Stimulated activated naive B cell treated with anti-CD40 and anti-IgM and Interleukin-4, amounts not matched to agents 10 μg/mL and 1 μg/mL and 100 μg/mL, for 72 hours (primary cell): ENCODE data around the gene ZNF648.

Experiments used
- ATAC-seq, 2 donors: fragments of 150-1000 bp; cut with Tn5 transposase; replicated peaks; 2 replicates each; pipeline ENCODE4 v1.10.0; 2021; ENCODE audit warnings: moderate library complexity in 1 of 2
- DNase-seq: peaks from one replicate; pipeline ENCODE4 v3.0.0; 2021
- H3K27ac Mint-ChIP-seq: one replicate; pipeline ENCODE4 v1.8.0; 2022; ENCODE audit warnings: mild to moderate bottlenecking, mixed read lengths
- H3K27me3 Mint-ChIP-seq, 2 donors: one replicate each; pipeline ENCODE4 v1.8.0; 2022; ENCODE audit warnings: mixed read lengths in 2 of 2
- H3K36me3 Mint-ChIP-seq, 2 donors: one replicate each; pipeline ENCODE4 v1.8.0; 2022; ENCODE audit warnings: mixed read lengths in 2 of 2, mild to moderate bottlenecking in 1 of 2
- H3K4me1 Mint-ChIP-seq, 2 donors: one replicate each; pipeline ENCODE4 v1.8.0; 2022; ENCODE audit warnings: mixed read lengths in 2 of 2, mild to moderate bottlenecking in 1 of 2
- H3K4me3 Mint-ChIP-seq, 2 donors: one replicate each; pipeline ENCODE4 v1.8.0; 2022; ENCODE audit warnings: mild to moderate bottlenecking in 2 of 2, mixed read lengths in 2 of 2, moderate library complexity in 1 of 2
- H3K9me3 Mint-ChIP-seq, 2 donors: one replicate each; pipeline ENCODE4 v1.8.0; 2022; ENCODE audit warnings: mixed read lengths in 2 of 2, mild to moderate bottlenecking in 1 of 2

Gene ZNF648

DNA sequence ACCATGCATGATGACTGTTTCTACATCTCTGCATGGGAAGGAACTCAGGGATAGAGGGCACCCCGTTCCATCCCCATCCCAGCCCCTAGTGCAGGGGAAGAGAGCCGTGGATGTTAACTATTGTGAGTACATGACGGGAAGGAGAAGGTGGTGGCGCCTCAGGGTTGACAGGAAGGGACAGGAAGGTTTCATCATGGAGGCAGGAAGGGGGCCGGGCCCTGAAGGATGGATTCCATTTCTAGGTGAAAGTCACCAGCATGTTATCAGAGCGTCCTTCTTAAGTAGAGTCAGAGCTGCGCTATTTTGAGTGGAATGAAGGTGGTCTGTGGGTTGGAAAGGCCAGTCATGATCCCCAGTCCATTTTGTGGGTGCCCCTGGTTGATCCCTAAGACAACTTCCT, 25.1 kb upstream of the ZNF648 start:
- Mint-ChIP-seq H3K27ac (no peak overlapping the region), H3K27me3 (no peaks in the 10 kb centered on the region), H3K4me3 (no peak overlapping the region), H3K36me3 (no peaks in the 10 kb centered on the region), H3K9me3 (no peaks in the 10 kb centered on the region), H3K4me1 (peaks cover 2 to 8% of the 10 kb centered on the region in 2 donors)
- ATAC-seq (no peak), DNase-seq (no peak)

DNA sequence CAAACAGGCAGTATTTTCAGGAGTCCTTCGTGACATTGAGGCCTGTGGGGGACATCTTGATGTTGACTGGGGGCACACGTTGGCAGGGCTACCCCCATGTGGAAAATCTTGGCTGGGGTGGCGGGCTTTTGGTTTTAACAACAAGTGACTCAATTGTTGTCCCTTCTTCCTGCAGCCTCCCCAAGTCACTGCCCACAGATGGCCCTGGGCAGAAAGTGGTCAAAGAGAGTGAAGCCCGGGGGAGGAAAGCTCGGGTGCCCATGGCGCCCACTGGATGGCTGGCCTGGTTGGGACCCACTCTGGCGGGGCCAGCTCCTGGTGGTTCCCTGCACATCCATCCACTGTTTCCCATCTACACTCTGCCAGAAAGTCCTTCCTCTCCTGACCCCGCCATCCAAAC, 24.6 kb upstream of the ZNF648 start:
- Mint-ChIP-seq H3K27ac (no peak overlapping the region), H3K9me3 (no peaks in the 10 kb centered on the region), H3K4me1 (peaks cover 2 to 8% of the 10 kb centered on the region in 2 donors), H3K4me3 (no peak overlapping the region), H3K36me3 (no peaks in the 10 kb centered on the region), H3K27me3 (no peaks in the 10 kb centered on the region)
- no peak for DNase-seq
- ATAC-seq, result no peak

DNA sequence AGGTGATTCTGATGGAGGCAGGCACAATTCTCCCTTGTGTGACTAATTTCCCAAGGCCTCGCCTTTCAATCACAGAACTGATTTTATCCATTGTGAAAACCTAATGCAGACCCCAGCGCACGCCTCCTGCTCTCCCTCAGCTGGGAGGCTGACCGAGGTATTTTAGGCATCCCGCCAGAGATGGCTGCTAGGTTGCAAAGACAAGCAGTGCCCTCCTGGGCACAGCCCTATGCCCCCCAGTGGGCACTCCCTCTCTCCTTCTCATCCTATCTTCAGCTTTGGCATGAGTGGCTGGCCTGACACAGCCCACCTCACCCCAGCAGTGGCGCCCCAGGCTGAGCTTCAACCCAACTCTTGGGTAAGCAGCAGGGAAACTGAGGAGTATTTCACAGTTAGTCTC, 24.2 kb upstream of the ZNF648 start:
- ATAC-seq, result no peak
- Mint-ChIP-seq H3K36me3 (no peaks in the 10 kb centered on the region), H3K4me1 (peaks cover 2 to 8% of the 10 kb centered on the region in 2 donors), H3K27ac (no peak overlapping the region), H3K4me3 (no peak overlapping the region), H3K27me3 (no peaks in the 10 kb centered on the region), H3K9me3 (no peaks in the 10 kb centered on the region)
- DNase-seq, result no peak

DNA sequence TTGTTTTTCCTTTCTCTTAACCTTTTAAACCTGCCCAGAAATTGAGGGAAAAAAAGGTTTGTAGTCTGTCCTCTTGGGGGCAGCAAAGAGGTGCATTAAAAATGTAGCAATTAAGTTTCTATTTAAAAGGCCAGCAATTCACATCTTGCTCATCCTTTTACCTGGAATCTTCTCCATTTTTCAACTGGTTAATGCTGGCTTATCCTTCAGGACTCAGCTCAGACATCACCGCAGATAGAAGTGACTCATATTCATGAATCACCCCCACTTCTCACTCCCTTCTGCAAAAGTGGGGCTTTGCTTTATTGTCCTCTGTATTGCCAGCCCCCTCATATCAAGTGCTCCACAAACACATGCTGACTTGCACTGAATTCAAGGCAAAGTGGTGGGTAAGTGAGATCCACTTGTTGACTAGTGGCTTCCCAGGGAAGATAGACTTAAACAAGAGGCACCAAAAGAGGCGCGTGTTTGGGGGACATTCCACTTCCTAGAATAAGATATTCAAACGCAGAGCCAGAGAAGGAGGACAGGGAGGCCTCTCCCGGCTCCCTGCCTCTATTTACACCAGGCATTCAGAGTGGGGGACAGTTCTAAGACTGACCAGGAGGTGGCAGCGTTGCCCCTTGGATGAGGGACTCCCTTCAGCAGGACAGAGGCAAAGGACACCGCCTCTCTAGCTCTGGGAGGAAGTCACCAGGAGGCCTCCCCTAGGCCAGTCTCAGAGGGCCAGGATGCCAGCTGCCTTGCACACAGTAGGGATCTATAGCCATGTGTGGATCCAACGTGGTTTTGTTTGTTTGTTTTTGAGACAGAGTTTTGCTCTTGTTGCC, 23.2 kb upstream of the ZNF648 start:
- Mint-ChIP-seq H3K27ac (no peak overlapping the region), H3K9me3 (no peaks in the 10 kb centered on the region), H3K36me3 (no peaks in the 10 kb centered on the region), H3K4me3 (no peak overlapping the region), H3K4me1 (peaks cover 2 to 8% of the 10 kb centered on the region in 2 donors), H3K27me3 (no peaks in the 10 kb centered on the region)
- peak; percentile 57 for DNase-seq
- peak; percentile 90 to 91 for ATAC-seq

DNA sequence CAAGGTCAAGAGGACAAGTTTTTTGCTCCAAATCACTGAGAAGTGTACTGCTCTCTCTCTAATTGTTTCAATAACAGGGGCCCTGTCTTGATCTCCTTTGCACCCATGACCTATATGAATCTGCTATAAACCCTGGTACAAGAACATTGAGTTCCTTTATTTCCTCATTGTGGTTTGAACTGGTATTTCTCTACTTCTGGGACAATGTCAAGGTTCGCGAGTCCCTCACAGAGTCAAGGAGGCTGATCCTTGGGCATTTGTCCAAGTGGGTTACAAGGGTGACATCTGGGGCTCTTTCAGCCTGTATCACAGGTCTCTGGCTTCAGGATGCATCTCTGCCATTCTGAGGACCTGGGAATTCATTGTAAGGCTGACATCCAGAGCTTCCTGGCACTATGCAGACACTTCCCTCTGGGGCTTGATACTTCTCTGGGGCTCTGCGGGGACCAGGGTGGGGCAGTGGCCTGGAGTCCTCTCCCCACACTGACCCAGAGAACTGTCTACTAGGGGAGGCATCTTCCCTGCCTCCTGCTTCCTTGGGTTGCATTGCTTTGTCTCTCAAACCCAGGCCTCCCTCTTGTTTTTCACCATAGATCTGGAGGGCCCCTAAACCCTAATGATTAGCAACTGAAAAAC, 22.5 kb upstream of the ZNF648 start:
- no peak overlapping the region for H3K4me3 Mint-ChIP-seq
- peaks cover 2 to 8% of the 10 kb centered on the region in 2 donors for H3K4me1 Mint-ChIP-seq

DNA sequence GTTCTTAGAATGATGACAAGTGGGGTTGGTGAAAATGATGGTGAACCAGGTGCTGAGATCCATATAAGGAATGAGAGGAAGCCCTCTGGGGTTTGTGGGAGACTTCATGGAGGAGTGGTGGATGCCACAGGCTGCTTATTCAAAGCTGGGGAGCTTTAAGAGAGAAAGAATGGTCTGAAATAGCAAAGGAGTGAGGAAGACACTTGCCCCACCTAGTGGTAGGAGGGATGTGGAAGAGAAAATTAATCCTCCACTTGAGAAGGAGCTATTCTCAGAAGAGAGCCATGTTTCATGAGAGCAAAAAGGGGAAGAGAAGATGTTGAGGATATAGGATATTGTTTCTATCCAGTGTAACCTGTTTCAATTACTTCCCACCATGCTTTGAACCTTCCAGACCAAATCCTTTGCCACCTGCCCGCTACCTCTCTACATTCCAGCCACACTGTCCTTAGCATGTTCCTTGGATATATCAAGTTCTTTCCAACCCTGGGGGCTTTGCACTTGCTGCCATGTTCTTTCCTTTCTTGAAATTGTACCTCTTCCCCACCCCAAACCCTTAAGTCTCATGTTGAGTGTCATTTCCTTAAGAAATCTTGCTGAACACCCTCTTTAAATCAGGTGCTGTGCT, 19.6 kb upstream of the ZNF648 start:
- Mint-ChIP-seq H3K27me3 (no peaks in the 10 kb centered on the region), H3K4me1 (peaks cover 2 to 8% of the 10 kb centered on the region in 2 donors), H3K36me3 (no peaks in the 10 kb centered on the region), H3K27ac (no peak overlapping the region), H3K4me3 (no peak overlapping the region), H3K9me3 (no peaks in the 10 kb centered on the region)
- peak; percentile 37 to 47 for ATAC-seq
- DNase-seq, result no peak

More for the DNA sequence above, 22.5 kb upstream of the ZNF648 start:
- Mint-ChIP-seq H3K36me3 (no peaks in the 10 kb centered on the region), H3K27ac (no peak overlapping the region), H3K9me3 (no peaks in the 10 kb centered on the region), H3K27me3 (no peaks in the 10 kb centered on the region)
- DNase-seq, result no peak
- no peak for ATAC-seq

DNA sequence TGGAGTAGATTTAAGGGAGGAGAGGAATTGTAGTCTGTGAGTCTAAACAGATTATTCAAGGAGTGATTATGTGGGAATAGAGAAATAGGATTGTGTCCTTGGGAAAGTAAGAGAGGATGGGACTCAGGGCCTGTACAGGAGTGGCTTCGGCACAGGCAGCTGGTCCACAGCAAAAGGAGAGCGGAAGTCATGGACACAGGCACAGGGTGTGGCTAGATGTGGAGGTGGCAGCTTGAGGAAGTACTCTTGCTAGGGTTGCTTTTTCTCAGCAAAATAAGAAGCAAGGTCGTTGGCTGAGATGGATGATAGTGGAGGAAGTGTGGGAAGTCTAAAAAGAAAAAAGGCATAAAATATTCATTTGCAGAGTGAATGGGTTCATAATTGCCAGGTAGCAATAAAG, 18.5 kb upstream of the ZNF648 start:
- H3K27ac Mint-ChIP-seq, result no peak overlapping the region
- no peak for DNase-seq
- H3K27me3 Mint-ChIP-seq, result no peaks in the 10 kb centered on the region
- H3K9me3 Mint-ChIP-seq, result no peaks in the 10 kb centered on the region
- H3K4me3 Mint-ChIP-seq, result no peak overlapping the region
- no peaks in the 10 kb centered on the region for H3K36me3 Mint-ChIP-seq
- H3K4me1 Mint-ChIP-seq, result peaks cover 2 to 6% of the 10 kb centered on the region in 2 donors
- ATAC-seq, result no peak

DNA sequence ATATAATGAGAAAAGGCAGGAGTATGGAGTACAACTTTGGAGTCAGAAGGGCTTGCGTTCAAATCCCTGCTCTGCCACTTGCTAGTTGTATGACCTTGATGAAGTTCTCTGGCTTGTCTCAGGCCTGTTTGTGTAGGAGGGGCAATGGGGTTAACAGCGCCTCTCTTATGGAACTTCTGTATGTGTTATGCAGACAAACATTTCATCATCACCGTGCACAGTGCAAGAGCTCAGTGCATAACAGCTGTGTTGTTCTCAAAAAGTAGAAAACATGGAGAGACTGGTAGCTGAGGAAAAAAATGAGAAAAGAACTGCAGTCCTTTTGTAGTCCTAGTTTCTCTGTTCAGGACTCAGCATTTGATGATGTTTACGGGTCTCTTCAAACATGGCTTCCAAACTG, 10.4 kb upstream of the ZNF648 start:
- Mint-ChIP-seq H3K9me3 (no peaks in the 10 kb centered on the region), H3K27ac (no peak overlapping the region), H3K4me1 (no peaks in the 10 kb centered on the region), H3K4me3 (no peak overlapping the region), H3K27me3 (peaks cover 15 to 20% of the 10 kb centered on the region in 2 donors), H3K36me3 (peaks cover 0 to 1% of the 10 kb centered on the region in 2 donors)
- DNase-seq (no peak), ATAC-seq (no peak)

DNA sequence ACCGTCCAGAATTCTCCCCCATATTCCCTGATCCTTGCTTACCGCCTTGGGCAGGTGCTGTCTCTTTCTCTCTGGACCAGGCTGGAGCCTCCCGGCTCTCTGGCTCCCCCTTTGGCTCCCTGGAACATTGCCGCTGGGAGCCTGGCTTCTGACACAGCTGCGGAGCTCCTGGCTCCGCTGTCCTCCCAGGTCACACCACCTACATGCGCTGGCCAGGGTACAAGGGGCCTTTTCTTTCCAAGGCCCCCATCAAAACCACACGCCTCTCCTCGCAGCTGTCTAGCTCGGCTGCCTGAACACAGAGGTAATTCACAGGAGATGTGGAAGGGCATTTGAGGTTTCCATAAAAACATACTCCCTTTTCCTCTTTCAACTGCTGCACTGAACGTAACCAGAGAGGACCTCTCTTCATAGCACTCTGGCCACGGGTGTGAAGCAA, 7.5 kb upstream of the ZNF648 start:
- no peak overlapping the region for H3K4me3 Mint-ChIP-seq

DNA sequence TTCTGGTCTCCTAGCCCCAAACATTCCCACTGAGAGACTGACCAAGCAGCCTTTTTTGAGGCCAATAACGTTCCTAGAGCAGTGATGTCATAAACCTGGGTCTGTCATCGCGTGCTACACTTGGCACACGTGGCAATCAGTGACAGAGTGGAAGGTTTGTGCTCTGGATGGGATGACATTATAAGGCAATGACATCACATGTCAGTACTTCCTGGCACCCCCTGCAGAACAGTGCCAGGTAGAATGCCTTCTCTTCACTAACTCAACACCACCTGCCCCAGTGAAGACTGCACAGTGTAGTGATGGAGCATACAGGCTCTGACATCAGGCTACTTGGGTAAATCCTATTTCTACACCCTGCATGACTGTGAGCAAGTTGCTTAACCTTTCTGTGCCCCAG, 5.4 kb upstream of the ZNF648 start:
- H3K36me3 Mint-ChIP-seq, result peaks cover 0 to 1% of the 10 kb centered on the region in 2 donors
- ATAC-seq (no peak), DNase-seq (no peak)
- H3K4me3 Mint-ChIP-seq, result no peak overlapping the region
- peaks cover 34 to 42% of the 10 kb centered on the region in 2 donors for H3K27me3 Mint-ChIP-seq
- no peaks in the 10 kb centered on the region for H3K4me1 Mint-ChIP-seq
- H3K9me3 Mint-ChIP-seq, result peaks cover 0 to 5% of the 10 kb centered on the region in 2 donors
- no peak overlapping the region for H3K27ac Mint-ChIP-seq

More for the DNA sequence above, 7.5 kb upstream of the ZNF648 start:
- Mint-ChIP-seq H3K27me3 (peaks cover 16 to 33% of the 10 kb centered on the region in 2 donors), H3K36me3 (peaks cover 0 to 1% of the 10 kb centered on the region in 2 donors), H3K27ac (no peak overlapping the region), H3K4me1 (no peaks in the 10 kb centered on the region), H3K9me3 (no peaks in the 10 kb centered on the region)
- ATAC-seq, result peak; percentile 59 to 62
- no peak for DNase-seq

DNA sequence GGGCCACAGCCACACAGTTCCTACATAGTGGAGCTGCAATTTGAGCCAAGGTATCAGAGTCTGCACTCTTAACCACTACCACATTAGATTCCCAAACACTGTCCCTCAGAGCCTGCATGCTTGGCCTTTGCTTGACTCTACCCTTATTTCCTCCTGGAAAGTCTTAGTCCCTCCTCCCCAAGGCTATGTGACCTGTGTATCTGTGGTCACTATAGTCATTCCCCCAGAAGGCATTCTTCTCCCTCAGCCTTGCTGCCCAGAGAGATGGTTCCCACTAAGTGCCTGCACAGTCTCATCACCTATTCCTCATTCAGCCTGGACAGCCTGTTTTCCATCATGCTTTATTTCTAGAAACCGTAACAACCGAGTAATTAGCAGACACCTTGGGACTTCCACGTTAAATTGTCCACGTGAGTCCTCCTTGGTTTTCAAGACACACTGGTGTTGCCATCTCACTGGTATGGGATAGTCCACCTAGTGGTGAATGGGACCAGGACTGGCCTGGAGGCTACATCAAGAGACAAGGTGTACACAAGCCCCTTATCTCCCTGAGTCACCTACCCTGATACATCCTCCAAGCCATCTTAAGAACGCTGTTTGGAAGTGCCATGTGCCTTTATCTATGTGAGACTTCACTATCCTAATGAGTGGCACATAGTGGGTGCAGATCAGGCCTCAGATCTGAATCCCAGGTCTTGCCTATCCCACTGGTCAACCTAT, 3.8 kb upstream of the ZNF648 start:
- ATAC-seq (no peak), DNase-seq (no peak)
- H3K9me3 Mint-ChIP-seq, result peaks cover 0 to 5% of the 10 kb centered on the region in 2 donors
- H3K27me3 Mint-ChIP-seq, result peaks cover 46 to 58% of the 10 kb centered on the region in 2 donors
- H3K4me1 Mint-ChIP-seq, result no peaks in the 10 kb centered on the region
- no peak overlapping the region for H3K27ac Mint-ChIP-seq
- H3K4me3 Mint-ChIP-seq, result no peak overlapping the region
- peaks cover 0 to 1% of the 10 kb centered on the region in 2 donors for H3K36me3 Mint-ChIP-seq

DNA sequence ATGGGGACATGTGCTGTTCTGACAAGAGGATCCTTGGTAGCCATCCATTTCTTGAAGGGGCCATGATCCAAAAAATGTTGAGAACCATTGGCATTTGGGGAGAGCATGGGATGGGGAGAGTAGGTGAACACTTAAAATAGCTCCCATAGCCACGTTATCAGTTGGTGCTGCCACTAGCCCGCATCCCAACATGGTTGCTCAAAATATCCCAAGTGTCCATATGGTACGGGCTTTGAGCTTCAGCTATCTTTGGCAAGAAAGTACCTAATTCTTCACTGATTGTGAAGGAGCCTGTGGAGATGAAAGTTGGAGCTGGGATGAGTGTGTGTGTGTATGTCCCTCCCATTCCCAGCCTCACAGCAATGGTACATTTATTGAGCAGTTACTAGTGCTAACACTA, 3.1 kb upstream of the ZNF648 start:
- Mint-ChIP-seq H3K27ac (no peak overlapping the region), H3K4me3 (no peak overlapping the region), H3K4me1 (no peaks in the 10 kb centered on the region), H3K36me3 (peaks cover 0 to 1% of the 10 kb centered on the region in 2 donors), H3K9me3 (peaks cover 0 to 5% of the 10 kb centered on the region in 2 donors), H3K27me3 (peaks cover 49 to 61% of the 10 kb centered on the region in 2 donors)
- DNase-seq (no peak), ATAC-seq (no peak)

DNA sequence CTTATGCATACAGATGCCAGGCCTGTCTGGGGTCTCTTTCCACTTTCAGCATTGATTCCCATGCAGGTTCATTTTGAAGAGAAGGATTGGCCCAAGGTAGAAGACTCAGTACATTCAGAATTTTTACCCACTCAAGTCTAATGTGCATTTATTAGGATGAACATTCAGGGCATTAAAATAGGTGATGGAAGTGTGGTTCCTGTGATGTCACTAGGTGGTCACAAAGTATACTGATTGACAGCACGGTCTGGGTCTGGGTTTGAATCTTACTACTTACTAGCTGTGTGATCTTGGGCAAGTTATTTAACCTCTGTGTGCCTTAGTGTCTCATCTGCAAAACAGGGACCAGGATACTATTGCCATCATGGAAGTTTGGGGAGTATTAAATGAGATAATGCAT, 711 bp upstream of the ZNF648 start:
- DNase-seq (no peak), ATAC-seq (no peak)
- H3K4me1 Mint-ChIP-seq, result peaks cover 0 to 2% of the 10 kb centered on the region in 2 donors
- peaks cover 0 to 5% of the 10 kb centered on the region in 2 donors for H3K9me3 Mint-ChIP-seq
- no peak overlapping the region for H3K27ac Mint-ChIP-seq
- H3K4me3 Mint-ChIP-seq, result no peak overlapping the region
- H3K36me3 Mint-ChIP-seq, result no peaks in the 10 kb centered on the region
- peaks cover 52 to 54% of the 10 kb centered on the region in 2 donors for H3K27me3 Mint-ChIP-seq

DNA sequence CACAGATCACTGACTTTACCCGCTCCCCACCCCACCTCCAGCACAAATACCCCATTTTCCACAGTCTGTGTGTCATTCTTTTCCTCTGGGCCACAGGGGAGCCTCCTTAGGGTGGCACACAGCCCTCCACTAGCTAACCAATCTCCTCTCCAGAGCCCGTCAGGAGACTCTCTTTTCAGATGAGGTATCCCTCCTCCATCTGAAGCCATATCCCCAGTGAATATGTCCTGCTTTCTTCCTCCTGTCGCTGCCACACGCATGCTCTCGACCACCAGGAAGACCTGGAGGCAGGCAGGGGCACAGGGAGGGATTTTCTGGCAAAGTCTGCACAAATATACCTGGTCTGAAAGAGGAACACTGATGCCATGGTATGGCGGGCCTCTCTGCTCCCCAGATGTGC, 635 bp downstream of the ZNF648 start:
- ATAC-seq, result no peak
- no peak overlapping the region for H3K4me3 Mint-ChIP-seq
- peaks cover 59 to 66% of the 10 kb centered on the region in 2 donors for H3K27me3 Mint-ChIP-seq
- no peak for DNase-seq
- H3K4me1 Mint-ChIP-seq, result peaks cover 0 to 4% of the 10 kb centered on the region in 2 donors
- H3K36me3 Mint-ChIP-seq, result no peaks in the 10 kb centered on the region
- H3K27ac Mint-ChIP-seq, result no peak overlapping the region
- peaks cover 0 to 5% of the 10 kb centered on the region in 2 donors for H3K9me3 Mint-ChIP-seq
